GM12874 (cell line): ENCODE data around the gene DPP10.

Experiments used
- CTCF ChIP-seq: IDR thresholded peaks from 2 replicates; pipeline ENCODE4 v1.5.1; 2011; ENCODE audit warnings: low read depth, mild to moderate bottlenecking, control low read depth, low read length, moderate library complexity; ENCODE audit not compliant: insufficient read depth

The DPP10 gene

GRCh38 chr2:114784890-114785583, 342.6 kb downstream of the DPP10 start:
- TF ChIP-seq CTCF: no peak

GRCh38 chr2:114786901-114787300, 344.5 kb downstream of the DPP10 start:
- no peak for TF ChIP-seq CTCF

GRCh38 chr2:114787486-114787885, 345.0 kb downstream of the DPP10 start:
- TF ChIP-seq CTCF: no peak

GRCh38 chr2:114789989-114790388, 347.5 kb downstream of the DPP10 start:
- TF ChIP-seq CTCF: no peak

- TF ChIP-seq CTCF: no peak
Observed at GRCh38 chr2:114797540-114797939, 355.1 kb downstream of the DPP10 start.

- TF ChIP-seq CTCF: no peak
Observed at GRCh38 chr2:114797942-114798341, 355.5 kb downstream of the DPP10 start.

GRCh38 chr2:114800371-114800770, 357.9 kb downstream of the DPP10 start:
- TF ChIP-seq CTCF: no peak
